GM21390 (cell line): ENCODE results near the gene ARPP19.
A peak's percentile ranks its signal among the peaks of the same experiment; 100 is the strongest.
"Not testable (repeated sequence)": the region's sequence is repeated elsewhere in the genome, so short reads cannot be mapped to it uniquely, and the experiment has no call there.

Source experiments
- ATAC-seq: cut with Tn5 transposase; IDR thresholded peaks from one replicate; pipeline ENCODE4 v1.9.1; 2021; ENCODE audit not compliant: unreplicated experiment

Gene ARPP19

GRCh38 chr15:52515343-52515742, 53.5 kb downstream of the ARPP19 start:
- ATAC-seq = no peak

- no peak for ATAC-seq
Observed at GRCh38 chr15:52514482-52514881, 54.3 kb downstream of the ARPP19 start.

GRCh38 chr15:52512869-52513268, 56.0 kb downstream of the ARPP19 start:
- not testable (repeated sequence) for ATAC-seq

GRCh38 chr15:52511084-52511483, 57.7 kb downstream of the ARPP19 start:
- ATAC-seq = no peak

- ATAC-seq = no peak
Observed at GRCh38 chr15:52509500-52510245, 59.2 kb downstream of the ARPP19 start.

- no peak for ATAC-seq
Observed at GRCh38 chr15:52506549-52506948, 62.3 kb downstream of the ARPP19 start.

- ATAC-seq = no peak
Observed at GRCh38 chr15:52505151-52505550, 63.7 kb downstream of the ARPP19 start.

- ATAC-seq = peak; percentile 78
Observed at GRCh38 chr15:52503788-52504496, 64.9 kb downstream of the ARPP19 start.

GRCh38 chr15:52502608-52503007, 66.2 kb downstream of the ARPP19 start:
- ATAC-seq = no peak

- no peak for ATAC-seq
Observed at GRCh38 chr15:52499506-52499905, 69.3 kb downstream of the ARPP19 start.

- ATAC-seq = no peak
Observed at GRCh38 chr15:52498706-52499105, 70.1 kb downstream of the ARPP19 start.
